OCI-LY3 (cell line): ENCODE data around the gene RPA1.

Experiments
- H2AFZ ChIP-seq: fragments of 200-600, 300-600 bp; shearing (Covaris generic); 2 replicates; pipeline ENCODE4 v1.6.0; 2014; ENCODE audit warnings: antibody characterized with exemption, low read depth, low read length
- H3K27ac ChIP-seq: fragments of 200-600, 300-600 bp; sonication (generic); 2 replicates; pipeline ENCODE4 v1.5.1; 2014; ENCODE audit warnings: mild to moderate bottlenecking, low read length, moderate library complexity, mixed read lengths
- H3K27me3 ChIP-seq: fragments of 200-600, 300-600 bp; sonication (generic); 2 replicates; pipeline ENCODE4 v1.6.1; 2014; ENCODE audit warnings: low read depth, low read length, mixed read lengths
- H3K36me3 ChIP-seq: fragments of 200-600, 300-600 bp; sonication (generic); replicated peaks from 2 replicates; pipeline ENCODE3; 2014; ENCODE audit warnings: low read depth, low read length, mixed read lengths
- H3K4me1 ChIP-seq: fragments of 300-600, 200-600 bp; sonication (generic); 2 replicates; pipeline ENCODE4 v1.6.1; 2014; ENCODE audit warnings: low read length, mixed read lengths
- H3K4me2 ChIP-seq: fragments of 200-600, 300-600 bp; sonication (generic); 2 replicates; pipeline ENCODE4 v1.6.1; 2014; ENCODE audit warnings: low read length, mixed read lengths
- H3K4me3 ChIP-seq: fragments of 300-600, 200-600 bp; sonication (generic); 2 replicates; pipeline ENCODE4 v1.5.1; 2014; ENCODE audit warnings: antibody characterized with exemption, mild to moderate bottlenecking, low read length, moderate library complexity
- H3K79me2 ChIP-seq: fragments of 300-600, 200-600 bp; shearing (Covaris generic); 2 replicates; pipeline ENCODE4 v1.6.1; 2014; ENCODE audit warnings: mild to moderate bottlenecking, low read length, mixed read lengths
- H3K9ac ChIP-seq: fragments of 300-600, 200-600 bp; shearing (Covaris generic); 2 replicates; pipeline ENCODE4 v1.6.0; 2014; ENCODE audit warnings: mild to moderate bottlenecking, low read length, moderate library complexity
- H3K9me3 ChIP-seq: fragments of 200-600, 300-600 bp; shearing (Covaris generic); 2 replicates; pipeline ENCODE4 v1.6.1; 2014; ENCODE audit warnings: low read length, mixed read lengths; ENCODE audit not compliant: insufficient read depth
- H4K20me1 ChIP-seq: fragments of 200-600, 300-600 bp; sonication (generic); 2 replicates; pipeline ENCODE4 v1.6.1; 2016; ENCODE audit warnings: low read length, mixed read lengths; ENCODE audit not compliant: insufficient read depth
- CTCF ChIP-seq: fragments of 200-600, 300-600 bp; sonication (generic); IDR thresholded peaks from 2 replicates; pipeline ENCODE4 v1.5.1; 2014; ENCODE audit warnings: antibody characterized with exemption, low read length, low read depth
- EZH2phosphoT487 ChIP-seq: fragments of 200-600 bp; shearing (Covaris generic); IDR thresholded peaks from 2 replicates; pipeline ENCODE4 v1.6.1; 2018; ENCODE audit warnings: antibody characterized with exemption, mixed run types, low read depth

The RPA1 gene

GRCh38 chr17:1813088-1813487, 16.7 kb upstream of the RPA1 start:
- no peak overlapping the region for H3K4me2 ChIP-seq
- H3K27ac ChIP-seq, result no peak overlapping the region
- TF ChIP-seq EZH2phosphoT487, result no peak
- TF ChIP-seq CTCF, result no peak
- H3K36me3 ChIP-seq, result no peaks in the 10 kb centered on the region
- no peaks in the 10 kb centered on the region for H3K27me3 ChIP-seq
- H4K20me1 ChIP-seq, result no peaks in the 10 kb centered on the region
- no peaks in the 10 kb centered on the region for H3K4me1 ChIP-seq
- H3K9ac ChIP-seq, result no peak overlapping the region
- no peaks in the 10 kb centered on the region for H3K79me2 ChIP-seq
- H3K4me3 ChIP-seq, result no peak overlapping the region
- H2AFZ ChIP-seq, result no peak overlapping the region
- no peaks in the 10 kb centered on the region for H3K9me3 ChIP-seq

GRCh38 chr17:1820528-1821252, 9.1 kb upstream of the RPA1 start:
- H3K4me2 ChIP-seq, result peak overlapping the region; percentile 48
- no peak overlapping the region; the same call in 1 of the 2 replicates for H3K4me3 ChIP-seq
- H3K79me2 ChIP-seq, result peaks cover 9% of the 10 kb centered on the region; the same call in 1 of the 2 replicates

GRCh38 chr17:1829216-1829591, 601 bp upstream of the RPA1 start:
- Histone ChIP-seq H3K27ac (peak overlapping the region; percentile 24; the same call in 1 of the 2 replicates), H3K9me3 (no peaks in the 10 kb centered on the region), H3K4me3 (peak overlapping the region; percentile 95), H4K20me1 (no peaks in the 10 kb centered on the region), H3K4me1 (peaks cover 26% of the 10 kb centered on the region), H3K27me3 (no peaks in the 10 kb centered on the region), H3K9ac (peak overlapping the region; percentile 74), H3K36me3 (peaks cover 14% of the 10 kb centered on the region), H2AFZ (peak overlapping the region; percentile 47; the same call in 1 of the 2 replicates), H3K4me2 (peak overlapping the region; percentile 94), H3K79me2 (peaks cover 52% of the 10 kb centered on the region)
- TF ChIP-seq EZH2phosphoT487 (no peak), CTCF (no peak)

More at GRCh38 chr17:1820528-1821252, 9.1 kb upstream of the RPA1 start:
- TF ChIP-seq EZH2phosphoT487, result no peak
- no peak for TF ChIP-seq CTCF
- Histone ChIP-seq H3K27me3 (no peaks in the 10 kb centered on the region), H3K27ac (peak overlapping the region; percentile 57), H2AFZ (no peak overlapping the region), H3K36me3 (peaks cover 10% of the 10 kb centered on the region), H3K9me3 (no peaks in the 10 kb centered on the region), H4K20me1 (no peaks in the 10 kb centered on the region), H3K4me1 (peaks cover 20% of the 10 kb centered on the region), H3K9ac (no peak overlapping the region)

GRCh38 chr17:1830288-1830687, 483 bp downstream of the RPA1 start:
- H3K9me3 ChIP-seq, result no peaks in the 10 kb centered on the region
- H3K27ac ChIP-seq, result peak overlapping the region; percentile 46
- H3K36me3 ChIP-seq, result peaks cover 9% of the 10 kb centered on the region
- H3K79me2 ChIP-seq, result peaks cover 60% of the 10 kb centered on the region
- TF ChIP-seq EZH2phosphoT487, result no peak
- TF ChIP-seq CTCF, result no peak
- peak overlapping the region; percentile 80 for H3K4me2 ChIP-seq
- peaks cover 6% of the 10 kb centered on the region; the same call in 1 of the 2 replicates for H4K20me1 ChIP-seq
- no peak overlapping the region for H2AFZ ChIP-seq
- peak overlapping the region; percentile 95 for H3K4me3 ChIP-seq
- H3K9ac ChIP-seq, result peak overlapping the region; percentile 74
- no peaks in the 10 kb centered on the region for H3K27me3 ChIP-seq
- peaks cover 32% of the 10 kb centered on the region for H3K4me1 ChIP-seq
